H7 (cell line): ENCODE measurements around the gene DRGX. TPM values are rescaled to one million over a fixed set of nuclear protein-coding genes. Genes with fewer than 3 reads are reported as not detected.

Experiments
- DNase-seq: peaks from one replicate; pipeline ENCODE4 v3.0.0; 2012
- H3K27me3 ChIP-seq: 2 replicates; pipeline ENCODE4 v1.6.0; 2011; ENCODE audit warnings: mild to moderate bottlenecking, low read length; ENCODE audit not compliant: control insufficient read depth, insufficient read depth
- H3K36me3 ChIP-seq: replicated peaks from 2 replicates; pipeline ENCODE4 v1.5.1; 2011; ENCODE audit warnings: low read length; ENCODE audit not compliant: control insufficient read depth, insufficient read depth
- H3K4me3 ChIP-seq: 2 replicates; pipeline ENCODE4 v1.5.1; 2011; ENCODE audit warnings: low read depth, mild to moderate bottlenecking, control low read depth, low read length, moderate library complexity; ENCODE audit not compliant: insufficient read depth
- total RNA-seq: library from RNA; depleted of rRNA; stranded (reverse); fragments of >200 nt; shearing (Covaris generic); gene quantifications from 2 replicates; pipeline ENCODE4 v1.2.3, GENCODE V29; 2014

Gene DRGX
- total RNA-seq, 1 experiment from 2014 or later: not detected

GRCh38 chr10:49365275-49365674 is 30.6 kb downstream of the DRGX start:
- Histone ChIP-seq H3K4me3 (no peak overlapping the region), H3K27me3 (no peaks in the 10 kb centered on the region), H3K36me3 (no peaks in the 10 kb centered on the region)
- no peak for DNase-seq

- Histone ChIP-seq H3K36me3 (no peaks in the 10 kb centered on the region), H3K27me3 (no peaks in the 10 kb centered on the region), H3K4me3 (no peak overlapping the region)
- DNase-seq: no peak
Measured at GRCh38 chr10:49364747-49365146, 31.1 kb downstream of the DRGX start.

- no peaks in the 10 kb centered on the region for H3K36me3 ChIP-seq
- no peak for DNase-seq
- H3K4me3 ChIP-seq: no peak overlapping the region
- no peaks in the 10 kb centered on the region for H3K27me3 ChIP-seq
Measured at GRCh38 chr10:49364051-49364450, 31.8 kb downstream of the DRGX start.

GRCh38 chr10:49363309-49364031 is 32.4 kb downstream of the DRGX start:
- no peaks in the 10 kb centered on the region for H3K27me3 ChIP-seq
- H3K36me3 ChIP-seq: no peaks in the 10 kb centered on the region
- no peak for DNase-seq
- H3K4me3 ChIP-seq: no peak overlapping the region

- no peak for DNase-seq
- H3K27me3 ChIP-seq: no peaks in the 10 kb centered on the region
- H3K4me3 ChIP-seq: no peak overlapping the region
- H3K36me3 ChIP-seq: no peaks in the 10 kb centered on the region
Measured at GRCh38 chr10:49362596-49363260, 33.2 kb downstream of the DRGX start.

GRCh38 chr10:49361735-49362568 is 33.9 kb downstream of the DRGX start:
- no peak overlapping the region for H3K4me3 ChIP-seq
- no peaks in the 10 kb centered on the region for H3K27me3 ChIP-seq
- no peak for DNase-seq
- no peaks in the 10 kb centered on the region for H3K36me3 ChIP-seq

GRCh38 chr10:49361178-49361554 is 34.7 kb downstream of the DRGX start:
- Histone ChIP-seq H3K27me3 (no peaks in the 10 kb centered on the region), H3K36me3 (no peaks in the 10 kb centered on the region), H3K4me3 (no peak overlapping the region)
- DNase-seq: no peak

GRCh38 chr10:49360271-49361177 is 35.4 kb downstream of the DRGX start:
- Histone ChIP-seq H3K36me3 (no peaks in the 10 kb centered on the region), H3K4me3 (no peak overlapping the region), H3K27me3 (no peaks in the 10 kb centered on the region)
- no peak for DNase-seq

- no peak overlapping the region for H3K4me3 ChIP-seq
- H3K27me3 ChIP-seq: no peaks in the 10 kb centered on the region
- peak; percentile 78 for DNase-seq
- H3K36me3 ChIP-seq: no peaks in the 10 kb centered on the region
Measured at GRCh38 chr10:49359349-49360270, 36.3 kb downstream of the DRGX start.

GRCh38 chr10:49357910-49358309 is 38.0 kb downstream of the DRGX start:
- DNase-seq: no peak
- H3K27me3 ChIP-seq: no peaks in the 10 kb centered on the region
- no peaks in the 10 kb centered on the region for H3K36me3 ChIP-seq
- no peak overlapping the region for H3K4me3 ChIP-seq

GRCh38 chr10:49356944-49357343 is 38.9 kb downstream of the DRGX start:
- DNase-seq: no peak
- H3K27me3 ChIP-seq: no peaks in the 10 kb centered on the region
- H3K4me3 ChIP-seq: no peak overlapping the region
- no peaks in the 10 kb centered on the region for H3K36me3 ChIP-seq

GRCh38 chr10:49356181-49356580 is 39.7 kb downstream of the DRGX start:
- DNase-seq: no peak
- H3K36me3 ChIP-seq: no peaks in the 10 kb centered on the region
- H3K27me3 ChIP-seq: no peaks in the 10 kb centered on the region
- H3K4me3 ChIP-seq: no peak overlapping the region

GRCh38 chr10:49355221-49355620 is 40.7 kb downstream of the DRGX start:
- Histone ChIP-seq H3K36me3 (no peaks in the 10 kb centered on the region), H3K27me3 (no peaks in the 10 kb centered on the region), H3K4me3 (no peak overlapping the region)
- DNase-seq: no peak
